Daoy (cell line): ENCODE data around the gene CDC26. TPM values are rescaled to one million over a fixed set of nuclear protein-coding genes. Genes with fewer than 3 reads are reported as not detected.
"Not testable (repeated sequence)": the region's sequence is repeated elsewhere in the genome, so short reads cannot be mapped to it uniquely, and the experiment has no call there.

Source experiments
- DNase-seq: peaks from one replicate; pipeline ENCODE4 v3.0.0-alpha.2; 2015; ENCODE audit warnings: low read depth
- total RNA-seq: library from RNA; depleted of rRNA; stranded (reverse); fragments of >200 nt; shearing (Covaris generic); gene quantifications from 2 replicates; pipeline ENCODE4 v1.2.3, GENCODE V29; 2014; rRNA removed

Gene CDC26
- total RNA-seq, 1 experiment from 2014 or later, result 120 TPM

DNA sequence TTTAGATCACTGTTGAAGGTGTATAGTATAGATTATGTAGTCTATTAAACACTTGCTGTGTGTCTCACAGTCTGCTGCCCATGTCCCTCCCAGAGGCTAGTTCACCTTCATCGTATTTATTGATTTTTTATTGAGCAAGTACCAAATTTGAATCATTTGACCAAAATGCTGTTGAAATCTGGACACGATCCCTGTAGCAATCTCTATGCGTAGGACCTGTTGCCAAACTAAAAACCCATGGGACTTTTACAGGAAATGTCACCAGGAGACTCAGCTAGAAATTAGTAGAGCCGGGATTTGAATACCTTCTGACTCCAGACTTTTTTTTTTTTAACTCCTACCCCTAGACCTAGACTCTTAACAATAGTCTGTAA lies 36.5 kb downstream of the CDC26 start:
- DNase-seq, result no peak

GRCh38 chr9:113238202-113238858 lies 37.0 kb downstream of the CDC26 start:
- DNase-seq, result no peak

DNA sequence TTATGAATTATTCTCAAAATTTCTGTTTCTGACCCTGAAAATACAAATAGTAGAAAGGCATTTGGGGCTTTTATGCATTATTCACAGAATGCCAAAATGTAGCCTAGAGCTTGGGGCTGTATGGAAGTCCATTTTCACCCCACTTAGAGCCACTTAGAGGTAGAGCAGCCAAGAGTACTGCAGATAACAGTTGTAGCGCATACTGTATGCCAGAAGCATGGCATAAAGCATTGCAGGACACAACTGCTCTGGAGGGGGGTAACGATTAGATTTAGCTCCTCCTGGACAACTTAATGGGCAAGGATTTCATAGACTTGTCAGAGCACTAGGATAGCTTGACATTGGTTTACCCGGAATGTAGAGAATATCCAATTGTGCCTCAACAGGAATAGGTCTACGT lies 38.3 kb downstream of the CDC26 start:
- DNase-seq, result no peak

DNA sequence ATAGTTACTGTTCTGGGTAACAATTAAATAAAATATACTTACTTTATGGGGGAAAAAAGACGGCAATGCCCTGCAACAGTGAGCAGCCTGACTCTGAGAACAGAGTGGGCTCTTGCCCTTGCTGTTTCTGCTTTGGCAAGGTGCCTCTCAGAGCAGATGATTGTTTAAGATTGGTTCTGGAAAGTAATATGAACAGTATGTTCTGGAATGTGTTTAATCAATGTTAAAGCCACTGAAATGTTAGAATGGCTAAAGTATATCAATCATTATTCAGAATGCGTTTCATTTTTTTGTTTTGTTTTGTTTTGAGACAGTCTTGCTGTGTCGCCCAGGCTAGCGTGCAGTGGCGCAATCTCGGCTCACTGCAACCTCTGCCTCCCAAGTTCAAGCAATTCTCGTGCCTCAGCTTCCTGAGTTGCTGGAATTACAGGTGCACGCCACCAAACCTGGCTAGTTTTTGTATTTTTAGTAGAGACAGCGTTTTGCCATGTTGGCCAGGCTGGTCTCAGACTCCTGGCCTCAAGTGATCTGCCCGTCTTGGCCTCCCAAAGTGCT lies 39.6 kb downstream of the CDC26 start:
- DNase-seq, result not testable (repeated sequence)

DNA sequence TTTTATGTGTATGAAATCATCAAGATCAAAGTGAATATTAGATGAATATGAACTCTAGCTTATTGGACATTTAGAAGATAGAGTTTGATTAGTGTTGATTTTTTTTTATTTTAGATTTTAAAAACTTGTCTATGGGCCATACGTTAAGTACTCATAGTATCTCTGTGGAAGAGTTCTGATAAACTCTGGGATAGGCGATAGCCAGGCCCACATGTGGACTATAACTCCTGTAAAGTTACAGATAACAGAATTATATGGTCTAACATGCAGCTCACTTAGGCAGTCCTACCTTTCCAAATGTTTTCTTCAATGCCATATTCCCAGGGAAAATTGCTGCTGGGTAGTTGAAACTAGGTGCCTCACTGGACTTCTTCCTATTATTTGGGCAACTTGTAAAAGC lies 43.7 kb downstream of the CDC26 start:
- no peak for DNase-seq

- DNase-seq, result no peak
Observed at GRCh38 chr9:113228130-113228665, 47.2 kb downstream of the CDC26 start.

GRCh38 chr9:113227436-113227835 lies 47.9 kb downstream of the CDC26 start:
- no peak for DNase-seq

DNA sequence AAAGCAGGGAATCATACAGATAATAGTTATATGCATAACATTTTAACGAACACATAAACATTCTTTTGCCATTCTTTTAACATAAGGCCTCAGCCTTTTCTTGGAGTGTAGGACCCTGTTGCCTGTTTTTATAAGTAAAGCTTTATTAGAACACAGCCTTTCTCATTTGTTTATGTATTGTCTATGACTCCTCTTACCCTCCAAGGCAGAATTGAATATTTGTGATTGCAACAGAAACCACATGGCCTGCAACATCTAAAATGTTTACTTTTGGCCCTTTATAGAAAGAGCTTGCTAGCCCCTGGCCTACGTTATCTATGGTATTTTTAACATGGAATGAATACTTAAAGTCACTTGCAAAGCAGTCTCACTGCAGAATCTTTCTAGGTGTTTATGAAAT lies 51.4 kb downstream of the CDC26 start:
- DNase-seq, result no peak

DNA sequence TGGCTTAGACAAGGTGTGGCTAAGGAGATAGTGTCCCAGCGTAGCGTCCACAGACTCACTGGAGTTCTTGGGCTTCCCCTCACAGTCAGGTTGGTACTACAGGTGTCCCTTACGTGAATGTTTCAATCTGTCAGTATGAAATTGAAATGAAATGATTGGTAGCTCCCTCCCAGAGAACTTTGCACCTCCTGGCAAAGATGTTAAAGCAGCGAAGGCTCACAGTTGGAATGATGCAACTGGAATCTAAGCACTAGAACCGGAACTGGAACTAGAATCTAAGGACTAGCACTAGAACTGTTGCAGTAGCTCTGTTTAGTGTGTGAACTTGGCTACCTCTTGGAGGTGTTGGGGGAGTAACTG lies 52.9 kb downstream of the CDC26 start:
- DNase-seq, result no peak

DNA sequence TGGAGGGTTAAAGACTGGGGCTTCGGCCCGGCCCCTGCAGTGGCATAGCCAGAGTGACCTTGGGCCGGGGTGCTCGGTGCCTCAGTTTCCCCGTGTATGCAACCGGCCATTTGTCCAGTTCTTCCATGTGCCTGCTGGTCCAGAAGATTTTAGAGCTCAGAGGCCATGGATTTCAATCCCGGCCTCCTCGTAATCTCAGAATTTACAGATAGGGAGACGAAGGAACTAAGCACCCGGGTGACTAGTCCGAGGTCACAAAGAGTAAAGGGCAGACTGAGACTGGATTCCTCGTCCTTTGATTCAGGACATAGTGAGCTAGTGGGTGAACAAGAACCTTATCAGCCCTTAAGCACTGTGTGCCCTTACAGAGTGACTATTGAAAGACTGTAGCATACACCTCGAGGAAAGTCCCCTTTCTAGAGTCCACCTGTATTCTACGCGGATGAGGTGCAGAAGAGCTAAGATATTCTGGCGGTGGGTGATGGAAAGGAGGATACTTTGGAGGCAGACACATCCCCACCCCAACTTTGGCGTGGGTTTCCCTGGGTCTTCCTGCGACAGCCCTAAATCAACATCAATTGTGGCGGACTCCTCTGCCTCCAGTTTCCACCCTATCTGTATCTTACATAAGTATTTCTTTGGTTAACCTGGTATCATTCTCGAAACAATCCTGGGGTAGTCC lies 53.4 kb downstream of the CDC26 start:
- peak; percentile 5 for DNase-seq

GRCh38 chr9:113221003-113221799 lies 54.2 kb downstream of the CDC26 start, which contains the start of the genes FKBP15 and SLC31A1:
TSS of gene FKBP15 (minus strand) at chr9:113221277. CDS start at chr9:113221243, 34 bp downstream.
TSS of gene SLC31A1 (plus strand) at chr9:113221544. CDS start at chr9:113256149, 34,605 bp downstream.
- DNase-seq, result peak; percentile 100

DNA sequence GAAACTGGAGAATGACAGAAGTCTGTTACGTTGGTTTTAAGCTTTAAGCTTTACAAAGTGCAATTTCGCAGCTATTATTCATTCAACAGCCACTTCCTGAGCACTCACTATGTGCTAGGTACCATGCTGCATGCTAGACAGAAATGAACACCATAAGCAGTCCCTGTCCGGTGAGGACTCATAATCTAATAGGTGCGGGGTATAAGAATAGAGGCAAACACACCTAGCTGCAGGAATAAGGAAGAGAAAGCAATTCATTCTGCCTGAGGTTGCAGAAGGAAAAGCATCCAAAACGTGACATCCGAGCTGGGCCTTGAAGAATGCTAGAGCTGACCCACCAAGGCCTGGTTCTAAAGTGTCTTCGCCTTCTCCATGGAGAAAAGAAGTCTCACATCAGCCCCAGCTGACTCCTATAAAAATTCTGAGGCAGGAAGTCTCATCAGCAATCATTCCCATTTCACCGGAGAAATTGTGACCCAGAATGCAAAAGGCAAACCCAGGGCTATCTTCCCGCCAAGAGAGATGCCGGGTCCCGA lies 54.8 kb downstream of the CDC26 start:
- no peak for DNase-seq

GRCh38 chr9:113219969-113220368 lies 55.4 kb downstream of the CDC26 start:
- DNase-seq, result peak; percentile 46

GRCh38 chr9:113219186-113219936 lies 56.0 kb downstream of the CDC26 start:
- no peak for DNase-seq

Other genes with a start within 250 kb of the CDC26 start
- gene ZFP37, start 218.8 kb downstream of the CDC26 start, total RNA-seq, result 3.7 and 7.9 TPM in 2 replicates
- 6.9 and 8.3 TPM in 2 replicates for gene SLC31A2, start 124.6 kb downstream of the CDC26 start, total RNA-seq
- 19.9 and 24.1 TPM in 2 replicates for gene FKBP15, start 54.3 kb downstream of the CDC26 start, total RNA-seq
- gene SLC31A1, start 54.0 kb downstream of the CDC26 start, total RNA-seq, result 12.0 and 13.4 TPM in 2 replicates
- 116 and 125 TPM in 2 replicates for gene PRPF4, start 86 bp upstream of the CDC26 start, total RNA-seq
- gene RNF183, start 27.8 kb upstream of the CDC26 start, total RNA-seq, result not detected in 2 replicates
- 1.1 and 2.3 TPM in 2 replicates for gene WDR31, start 64.7 kb upstream of the CDC26 start, total RNA-seq
- not detected in 2 replicates for gene BSPRY, start 74.0 kb upstream of the CDC26 start, total RNA-seq
- 12.5 and 19.9 TPM in 2 replicates for gene HDHD3, start 101.4 kb upstream of the CDC26 start, total RNA-seq
- gene ALAD, start 125.7 kb upstream of the CDC26 start, total RNA-seq, result 7.7 and 13.3 TPM in 2 replicates
- gene POLE3, start 135.1 kb upstream of the CDC26 start, total RNA-seq, result 175 and 228 TPM in 2 replicates
- gene C9orf43, start 135.2 kb upstream of the CDC26 start, total RNA-seq, result 0.54 and 1.4 TPM in 2 replicates
- 95.9 and 104 TPM in 2 replicates for gene RGS3, start 188.2 kb upstream of the CDC26 start, total RNA-seq